Heart right ventricle (tissue), 16 donors: ENCODE data around the gene TBC1D17. TPM values are rescaled to one million over a fixed set of nuclear protein-coding genes. Genes with fewer than 3 reads are reported as not detected.

Experiments
- ATAC-seq, 8 donors: fragments of 200-7000 bp; cut with Tn5 transposase; one replicate each; pipeline ENCODE4 v1.9.1; 2020; ENCODE audit warnings: mild to moderate bottlenecking in 8 of 8, moderate library complexity in 8 of 8, moderate number of reproducible peaks in 1 of 8
- DNase-seq, 2 donors: peaks; one replicate each; pipeline ENCODE4 v3.0.0-alpha.2; 2020
- H3K27ac ChIP-seq, 10 donors: fragments of 200-600 bp; sonication (generic) in 2 of 10; one replicate each; pipeline versions ENCODE4 v1.5.0 to v1.8.0; 2020 to 2022; ENCODE audit warnings: mild to moderate bottlenecking in 3 of 10
- H3K27me3 ChIP-seq, 7 donors: fragments of 200-600 bp; one replicate each; pipeline ENCODE4 v1.8.0; 2021 to 2022; ENCODE audit warnings: mild to moderate bottlenecking in 2 of 7
- H3K36me3 ChIP-seq, 9 donors: fragments of 200-600 bp; sonication (generic) in 1 of 9; one replicate each; pipeline versions ENCODE4 v1.5.0 to v1.8.0; 2020 to 2022; ENCODE audit warnings: mild to moderate bottlenecking in 2 of 9
- H3K4me1 ChIP-seq, 9 donors: fragments of 200-600 bp; sonication (generic) in 1 of 9; one replicate each; pipeline versions ENCODE4 v1.5.0 to v1.8.0; 2020 to 2022; ENCODE audit warnings: mild to moderate bottlenecking in 4 of 9
- H3K4me3 ChIP-seq, 10 donors: fragments of 200-600 bp; sonication (generic) in 2 of 10; one replicate each; pipeline versions ENCODE4 v1.5.0 to v1.8.0; 2020 to 2022; ENCODE audit warnings: mild to moderate bottlenecking in 7 of 10, moderate library complexity in 2 of 10
- H3K9me3 ChIP-seq, 11 donors: fragments of 200-600 bp in 10 of 11; sonication (generic) in 2 of 11; one replicate each; pipeline versions ENCODE4 v1.5.0 to v1.8.0; 2013 to 2022; ENCODE audit warnings: mild to moderate bottlenecking in 2 of 11, control low read depth in 1 of 11, moderate library complexity in 1 of 11
- WGBS, 2 donors: extraction: QIAGEN DNeasy Blood & Tissue Kit; methylation state at CpG; one replicate each; pipeline ENCODE4 v1.1.7; 2013; ENCODE audit warnings: inconsistent platforms in 1 of 2; 5-methylcytosine and 5-hydroxymethylcytosine counted together
- intact Hi-C, 10 donors: fragments of 100-400 bp; cut with DNase I; formaldehyde crosslinking; loops; one replicate each; pipeline versions ENCODE4 v1.11.1 to v1.14.2; 2022
- polyA plus RNA-seq, 2 donors: library from polyadenylated mRNA; stranded (reverse); fragments of 200-250 nt; gene quantifications; one replicate each; pipeline ENCODE4 v1.2.3, GENCODE V29; 2013
- total RNA-seq, 10 donors: library from RNA; stranded (reverse); fragmentation: NEBNext Ultra II Directional in 3 of 10; extraction: Animal tissue kit (Norgen Biotek cat#: 25700) in 3 of 10; gene quantifications; one replicate each; pipeline versions ENCODE4 v1.2.1 to v1.2.4, GENCODE V29; 2021 to 2023
- TF ChIP-seq, protein P1 (sequence below), 9 donors: fragments of 200-600 bp; sonication (generic) in 2 of 9; IDR thresholded peaks; one replicate each; pipeline versions ENCODE4 v1.5.0 to v1.8.0; 2021 to 2022; ENCODE audit warnings: antibody characterized with exemption in 9 of 9, mild to moderate bottlenecking in 5 of 9, moderate library complexity in 1 of 9
- donor health status: Arrhythmogenic right ventricular cardiomyopathy.
- donor health status: ischemic (EF 13 %, LVEDD 7.1; RV severe dilation, severe dysfunction).
- donor health status: healthy with polysubstance abuse.
- donor health status: DM: no; HTN: yes; CAD: no.
- donor health status: DM: no; HTN: no; CAD: no.
- donor health status: ischemic (EF 25% LVEDD 6.9; RV normal size, moderate dysfunction).
- donor health status: ischemic (EF 25% LVEDD 5.7; RV mildly dilated, moderate dysfunction).
- donor health status: healthy.
- donor health status: DM: yes; HTN: yes; CAD: no.
- donor health status: Ischemic cardiomyopathy.
- donor health status: ischemic (EF 35%, LVEDD 5.7; RV mildly dilated, moderate dysfunction).
- donor health status: nonischemic (EF 11% LVEDD 7.7; RV severe dilation, severe dysfunction).
- donor health status: DM: yes; HTN: yes; CAD: no.
- donor health status: PGD.
- donor health status: ischemic (EF 29% LVEDD 5.4; RV normal size, mild dysfunction).
- donor health status: nonischemic (EF 23%, LVEDD 6.1; RV moderate dilation, normal function).

Gene TBC1D17
- total and polyA plus RNA-seq, 12 donors = 30.4 to 57.9 (median 49.8) TPM

DNA sequence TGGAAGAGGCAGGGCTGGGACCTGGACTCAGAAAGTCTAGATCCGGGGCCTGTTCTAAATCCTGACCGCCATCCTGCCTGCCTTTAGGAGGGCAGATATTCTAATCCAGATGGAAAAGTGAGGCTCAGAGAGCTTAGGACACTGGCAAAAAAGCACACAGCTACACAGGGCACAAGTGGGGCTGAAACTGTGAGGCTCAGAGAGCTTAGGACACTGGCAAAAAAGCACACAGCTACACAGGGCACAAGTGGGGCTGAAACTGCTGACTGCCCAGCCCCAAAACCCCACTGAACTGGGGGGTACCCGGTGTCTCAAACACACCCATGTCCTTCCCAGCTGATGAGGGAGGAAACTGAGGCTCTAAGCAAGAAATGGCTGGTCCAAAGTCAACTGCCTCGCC lies 2.3 kb upstream of the TBC1D17 start:
- no peak for ATAC-seq
- H3K27ac ChIP-seq = peak overlapping the region in 7 of 10 donors; percentile 91 to 99 (median 98)
- DNase-seq = no peak

DNA sequence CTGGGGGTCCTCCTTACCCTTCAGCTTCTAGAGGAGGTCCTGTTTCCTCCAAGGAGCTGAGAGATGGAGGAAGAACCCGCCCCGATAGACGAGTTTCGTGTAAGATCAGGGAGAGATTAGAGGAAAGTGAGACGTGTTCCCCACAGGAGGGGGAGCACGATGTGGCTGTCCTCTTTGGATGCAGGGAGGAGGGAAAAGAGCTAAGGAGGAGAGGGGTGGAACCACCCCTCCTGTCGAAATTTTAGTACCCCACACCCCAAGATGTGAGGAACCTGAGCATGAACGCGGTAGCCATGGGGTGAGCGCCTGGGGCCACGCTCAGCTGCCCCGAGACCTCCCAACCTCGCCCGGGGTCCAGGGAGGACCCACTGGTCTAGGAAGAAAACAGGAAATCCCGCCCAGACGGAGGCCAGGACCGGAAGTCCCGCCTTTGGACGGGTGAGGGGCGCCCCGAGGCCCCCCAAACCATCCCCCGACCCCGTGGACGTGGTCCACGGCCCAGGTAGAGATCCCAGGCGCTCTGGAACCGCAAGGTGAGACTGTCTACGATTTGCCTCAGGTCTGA lies 1.6 kb upstream of the TBC1D17 start:
- Histone ChIP-seq H3K4me3 (peak overlapping the region; percentile 61 to 95 (median 81)), H3K36me3 (peaks cover 0 to 44% (median 25%) of the 10 kb centered on the region in 9 donors), H3K4me1 (peaks cover 9 to 36% (median 26%) of the 10 kb centered on the region in 9 donors), H3K27ac (peak overlapping the region; percentile 91 to 99 (median 98)), H3K27me3 (no peaks in the 10 kb centered on the region), H3K9me3 (no peaks in the 10 kb centered on the region)
- 1% methylated on average over 28 of the region's 28 CpGs for WGBS, 2 donors
- TF ChIP-seq, protein P1, sequence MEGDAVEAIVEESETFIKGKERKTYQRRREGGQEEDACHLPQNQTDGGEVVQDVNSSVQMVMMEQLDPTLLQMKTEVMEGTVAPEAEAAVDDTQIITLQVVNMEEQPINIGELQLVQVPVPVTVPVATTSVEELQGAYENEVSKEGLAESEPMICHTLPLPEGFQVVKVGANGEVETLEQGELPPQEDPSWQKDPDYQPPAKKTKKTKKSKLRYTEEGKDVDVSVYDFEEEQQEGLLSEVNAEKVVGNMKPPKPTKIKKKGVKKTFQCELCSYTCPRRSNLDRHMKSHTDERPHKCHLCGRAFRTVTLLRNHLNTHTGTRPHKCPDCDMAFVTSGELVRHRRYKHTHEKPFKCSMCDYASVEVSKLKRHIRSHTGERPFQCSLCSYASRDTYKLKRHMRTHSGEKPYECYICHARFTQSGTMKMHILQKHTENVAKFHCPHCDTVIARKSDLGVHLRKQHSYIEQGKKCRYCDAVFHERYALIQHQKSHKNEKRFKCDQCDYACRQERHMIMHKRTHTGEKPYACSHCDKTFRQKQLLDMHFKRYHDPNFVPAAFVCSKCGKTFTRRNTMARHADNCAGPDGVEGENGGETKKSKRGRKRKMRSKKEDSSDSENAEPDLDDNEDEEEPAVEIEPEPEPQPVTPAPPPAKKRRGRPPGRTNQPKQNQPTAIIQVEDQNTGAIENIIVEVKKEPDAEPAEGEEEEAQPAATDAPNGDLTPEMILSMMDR (IDR thresholded peaks at IDR 0.05) = no peak
- DNase-seq (peak; percentile 72 to 74), ATAC-seq (peak in 6 of 8 donors; percentile 7 to 26 (median 10))
- intact Hi-C loops = loop anchor here in 4 of 10 donors (1.0 to 5.0 kb wide), 7 partner anchors 25 to 379 kb away; partner anchors contain the start of genes AP2A1 (in 2 of the 4), ATF5 (in 1 of the 4), FUZ (in 1 of the 4) and NUP62 (in 1 of the 4)

More for the DNA sequence above, 2.3 kb upstream of the TBC1D17 start:
- H3K9me3 ChIP-seq = no peaks in the 10 kb centered on the region
- H3K4me1 ChIP-seq = peaks cover 9 to 43% (median 31%) of the 10 kb centered on the region in 9 donors
- no peaks in the 10 kb centered on the region for H3K27me3 ChIP-seq
- TF ChIP-seq, protein P1 (IDR thresholded peaks at IDR 0.05) = no peak
- peaks cover 0 to 42% (median 18%) of the 10 kb centered on the region in 9 donors for H3K36me3 ChIP-seq
- intact Hi-C loops = loop anchor here in 3 of 10 donors (5.0 kb wide), 3 partner anchors 108 to 378 kb away; partner anchors contain the start of genes AP2A1 (in 2 of the 3), PRMT1 (in 1 of the 3) and RPS11 (in 1 of the 3)
- peak overlapping the region in 8 of 10 donors; percentile 61 to 89 (median 78) for H3K4me3 ChIP-seq
- WGBS, 2 donors = 83 to 86% methylated on average over 4 of the region's 4 CpGs

DNA sequence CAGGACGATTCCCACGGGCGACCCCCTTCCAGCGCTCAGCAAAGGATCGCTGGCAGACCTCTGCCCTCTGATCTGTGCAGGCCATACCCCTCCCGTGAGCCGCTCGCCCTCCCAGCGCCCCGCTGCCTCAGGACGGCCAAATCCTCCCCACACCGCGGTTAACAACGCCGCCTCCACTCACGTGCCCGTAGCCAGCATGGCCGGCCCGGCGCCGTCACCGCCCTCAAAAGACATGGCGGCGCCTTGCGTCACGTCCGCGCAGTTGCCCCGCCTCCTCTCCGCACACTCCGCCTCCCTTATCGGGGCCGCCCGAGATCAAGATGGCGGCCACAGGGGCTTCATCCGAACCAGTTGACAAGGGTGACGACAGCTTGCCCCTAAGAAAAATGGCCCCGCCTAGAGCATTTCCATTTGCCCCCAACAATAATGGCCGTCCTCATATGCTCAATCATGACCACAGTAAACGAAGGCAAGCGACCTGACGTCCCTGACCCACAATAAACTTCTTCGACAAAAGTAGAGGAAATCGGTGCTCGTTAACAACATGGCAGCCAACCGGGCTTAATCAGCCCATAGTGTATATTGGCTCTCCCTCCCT lies 981 bp upstream of the TBC1D17 start:
- 1% methylated on average over 46 of the region's 46 CpGs for WGBS, 2 donors
- Histone ChIP-seq H3K4me3 (peak overlapping the region; percentile 61 to 95 (median 81)), H3K36me3 (peaks cover 0 to 44% (median 27%) of the 10 kb centered on the region in 9 donors), H3K27me3 (no peaks in the 10 kb centered on the region), H3K9me3 (no peaks in the 10 kb centered on the region), H3K4me1 (peaks cover 9 to 36% (median 26%) of the 10 kb centered on the region in 9 donors), H3K27ac (peak overlapping the region; percentile 91 to 99 (median 98))
- intact Hi-C loops = loop anchor here in 4 of 10 donors (1.0 to 5.0 kb wide), 7 partner anchors 26 to 379 kb away; partner anchors contain the start of genes AP2A1 (in 2 of the 4), FUZ (in 2 of the 4), ATF5 (in 1 of the 4) and NUP62 (in 1 of the 4)
- TF ChIP-seq, protein P1 (IDR thresholded peaks at IDR 0.05) = no peak
- DNase-seq (peak; percentile 98), ATAC-seq (peak; percentile 78 to 88 (median 82))
